Uterus (tissue), 4 donors: Measurements from ENCODE around the gene ADM. TPM values are rescaled to one million over a fixed set of nuclear protein-coding genes. Genes with fewer than 3 reads are reported as not detected.

ENCODE experiments used
- DNase-seq, 2 donors: peaks; one replicate each; pipeline ENCODE4 v3.0.0-alpha.2; 2019 to 2020
- H3K27ac ChIP-seq, 2 donors: fragments of 200-600 bp; sonication (generic); 1 replicate in 1 of 2; 2 replicates in 1 of 2; pipeline ENCODE4 v1.5.1; 2016 to 2018
- H3K27me3 ChIP-seq, 2 donors: fragments of 200-600 bp; sonication (generic); one replicate each; pipeline ENCODE4 v1.5.1; 2018 to 2019; ENCODE audit warnings: control low read depth in 1 of 2
- H3K36me3 ChIP-seq, 2 donors: fragments of 200-600 bp; sonication (generic); one replicate each; pipeline ENCODE4 v1.5.1; 2019; ENCODE audit warnings: control low read depth in 1 of 2
- H3K4me1 ChIP-seq, 2 donors: fragments of 200-600 bp; sonication (generic); one replicate each; pipeline ENCODE4 v1.5.1; 2018 to 2019; ENCODE audit warnings: control low read depth in 1 of 2
- H3K4me3 ChIP-seq, 2 donors: fragments of 200-600 bp; sonication (generic); 1 replicate in 1 of 2; 2 replicates in 1 of 2; pipeline ENCODE4 v1.5.1; 2018 to 2019; ENCODE audit warnings: mild to moderate bottlenecking in 1 of 2
- H3K9me3 ChIP-seq, 2 donors: fragments of 200-600 bp; sonication (generic); one replicate each; pipeline ENCODE4 v1.5.1; 2019; ENCODE audit warnings: control low read depth in 1 of 2
- CTCF ChIP-seq, 4 experiments: fragments of 200-600 bp in 2 of 4; fragments of 450-650 bp in 2 of 4; sonication (generic) in 2 of 4; IDR thresholded peaks; one replicate each; pipeline ENCODE4 v1.5.1; 2016 to 2019; ENCODE audit warnings: antibody characterized with exemption in 4 of 4, mild to moderate bottlenecking in 2 of 4, moderate library complexity in 1 of 4
- POLR2A ChIP-seq, 2 donors: fragments of 450-650 bp; IDR thresholded peaks; one replicate each; pipeline ENCODE4 v1.6.1; 2016; ENCODE audit warnings: antibody characterized with exemption in 2 of 2, mild to moderate bottlenecking in 1 of 2, moderate library complexity in 1 of 2
- intact Hi-C: fragments of 100-400 bp; cut with DNase I; formaldehyde crosslinking; loops from one replicate; pipeline ENCODE4 v1.15.1; 2023; ENCODE audit warnings: low total_unique reads
- small RNA-seq: library from RNA; depleted of rRNA; stranded (forward); fragments of <200 nt; gene quantifications from one replicate; pipeline ENCODE3, GENCODE V24; 2016
- total RNA-seq, 4 donors: library from RNA; depleted of rRNA in 3 of 4; stranded (reverse); fragments of >200 nt in 3 of 4; gene quantifications; one replicate each; pipeline versions ENCODE4 v1.1.0 to v1.2.4, GENCODE V29; 2014 to 2023
- donor health status: DM: yes; HTN: yes; CAD: no.

The ADM gene
- total RNA-seq, 4 donors from 2014 or later = 27.9 to 151 (median 47.2) TPM

GRCh38 chr11:10352921-10353550 is 48.2 kb downstream of the ADM start:
- TF ChIP-seq CTCF (IDR thresholded peaks at IDR 0.05) = no peak
- no peak for TF ChIP-seq POLR2A (IDR thresholded peaks at IDR 0.05)
- no peaks in the 10 kb centered on the region for H3K4me1 ChIP-seq
- DNase-seq = no peak
- H3K27ac ChIP-seq = peak overlapping the region; percentile 19 to 45
- no peaks in the 10 kb centered on the region for H3K27me3 ChIP-seq
- H3K9me3 ChIP-seq = no peaks in the 10 kb centered on the region
- no peak overlapping the region for H3K4me3 ChIP-seq
- no peaks in the 10 kb centered on the region for H3K36me3 ChIP-seq
- intact Hi-C loops = no loop called here

- H3K27ac ChIP-seq = no peak overlapping the region
- TF ChIP-seq CTCF (IDR thresholded peaks at IDR 0.05) = no peak
- no peak for TF ChIP-seq POLR2A (IDR thresholded peaks at IDR 0.05)
- intact Hi-C loops = no loop called here
These were observed 49.5 kb downstream of the ADM start for GRCh38 chr11:10354389-10354788.

GRCh38 chr11:10355257-10355661 is 50.4 kb downstream of the ADM start:
- intact Hi-C loops = no loop called here
- Histone ChIP-seq H3K9me3 (no peaks in the 10 kb centered on the region), H3K4me3 (no peak overlapping the region), H3K27ac (no peak overlapping the region), H3K4me1 (no peaks in the 10 kb centered on the region), H3K36me3 (no peaks in the 10 kb centered on the region), H3K27me3 (no peaks in the 10 kb centered on the region)
- TF ChIP-seq CTCF (IDR thresholded peaks at IDR 0.05) (no peak), POLR2A (IDR thresholded peaks at IDR 0.05) (no peak)
- no peak for DNase-seq

More at GRCh38 chr11:10354389-10354788, 49.5 kb downstream of the ADM start:
- no peaks in the 10 kb centered on the region for H3K4me1 ChIP-seq
- no peaks in the 10 kb centered on the region for H3K9me3 ChIP-seq
- no peaks in the 10 kb centered on the region for H3K36me3 ChIP-seq
- H3K27me3 ChIP-seq = no peaks in the 10 kb centered on the region
- DNase-seq = no peak
- no peak overlapping the region for H3K4me3 ChIP-seq

- no peaks in the 10 kb centered on the region for H3K27me3 ChIP-seq
- H3K36me3 ChIP-seq = no peaks in the 10 kb centered on the region
- H3K9me3 ChIP-seq = no peaks in the 10 kb centered on the region
- intact Hi-C loops = no loop called here
- no peaks in the 10 kb centered on the region for H3K4me1 ChIP-seq
- TF ChIP-seq POLR2A (IDR thresholded peaks at IDR 0.05) (no peak), CTCF (IDR thresholded peaks at IDR 0.05) (no peak)
- no peak for DNase-seq
- H3K4me3 ChIP-seq = no peak overlapping the region
- H3K27ac ChIP-seq = no peak overlapping the region
These were observed 51.3 kb downstream of the ADM start for GRCh38 chr11:10356161-10356560.

Small RNAs within 50 kb of the gene (small RNA-seq; reads per million reads assigned to genes)
- gene AC080023.2 = not detected

Other genes with a start within 250 kb of the ADM start
- 100 to 1,000 TPM in 2 of 4 donors, 10 to 100 TPM in 2; 45.0 to 202 (median 98.0) TPM for gene SBF2, start 10.9 kb upstream of the ADM start, total RNA-seq
- 1 to 10 TPM in 3 of 4 donors, not detected in 1; 1.2 to 6.4 (median 6.1) TPM for gene AMPD3, start 150.2 kb downstream of the ADM start, total RNA-seq
- gene RNF141, start 236.1 kb downstream of the ADM start, total RNA-seq = 10 to 100 TPM; 19.7 to 49.7 (median 25.2) TPM